GM18498 (cell line): ENCODE data around the gene LAMTOR3.

Experiments
- ATAC-seq: cut with Tn5 transposase; IDR thresholded peaks from one replicate; pipeline ENCODE4 v1.9.1; 2021; ENCODE audit warnings: mild to moderate bottlenecking, moderate library complexity; ENCODE audit not compliant: unreplicated experiment

The LAMTOR3 gene, protein sequence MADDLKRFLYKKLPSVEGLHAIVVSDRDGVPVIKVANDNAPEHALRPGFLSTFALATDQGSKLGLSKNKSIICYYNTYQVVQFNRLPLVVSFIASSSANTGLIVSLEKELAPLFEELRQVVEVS

DNA sequence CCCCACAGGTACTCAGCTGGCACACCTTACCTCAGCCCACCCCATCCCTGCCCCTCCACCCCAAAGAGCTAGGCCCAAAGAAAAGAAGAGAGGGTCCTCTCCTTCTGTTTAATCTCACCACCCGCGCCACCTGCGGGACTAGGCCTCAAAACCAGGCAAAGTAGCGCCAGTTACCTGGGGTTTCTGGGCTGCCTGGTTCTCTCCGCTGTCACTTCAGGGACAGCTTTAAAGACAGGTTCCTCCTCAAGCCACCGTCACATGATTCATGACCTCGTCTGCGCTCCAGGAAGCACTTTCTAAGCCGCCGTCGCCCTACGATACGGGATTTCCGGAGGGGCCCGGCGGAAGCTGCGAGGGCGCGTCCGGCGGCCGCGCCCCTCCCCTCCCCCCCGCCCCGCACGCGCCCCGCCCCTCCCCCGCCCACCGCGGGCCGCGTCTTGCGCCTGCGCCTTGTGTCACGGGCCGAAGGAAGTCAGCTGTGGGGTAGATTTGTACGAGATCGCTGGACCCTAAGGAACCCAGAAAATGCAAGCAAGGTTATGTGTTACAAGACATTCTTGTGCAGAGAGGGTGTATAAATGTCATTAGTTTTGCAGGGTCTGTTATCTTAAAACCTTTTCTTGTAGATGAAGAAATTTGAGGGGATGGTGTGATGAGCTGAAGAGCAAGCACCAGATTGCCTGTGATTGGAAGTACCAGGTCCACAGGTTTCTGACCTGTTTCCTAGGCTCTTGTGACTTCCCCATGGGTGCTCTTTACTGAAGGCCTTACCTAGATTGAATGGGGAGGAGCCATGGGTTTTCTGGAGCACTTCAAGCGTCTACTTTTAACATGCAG is at the start of gene LAMTOR3:
Gene LAMTOR3, minus strand, starts transcription at position 267 of the 837 bp plus-strand sequence. CDS start 464 bp downstream, outside the sequence.
- peak; percentile 100 for ATAC-seq

DNA sequence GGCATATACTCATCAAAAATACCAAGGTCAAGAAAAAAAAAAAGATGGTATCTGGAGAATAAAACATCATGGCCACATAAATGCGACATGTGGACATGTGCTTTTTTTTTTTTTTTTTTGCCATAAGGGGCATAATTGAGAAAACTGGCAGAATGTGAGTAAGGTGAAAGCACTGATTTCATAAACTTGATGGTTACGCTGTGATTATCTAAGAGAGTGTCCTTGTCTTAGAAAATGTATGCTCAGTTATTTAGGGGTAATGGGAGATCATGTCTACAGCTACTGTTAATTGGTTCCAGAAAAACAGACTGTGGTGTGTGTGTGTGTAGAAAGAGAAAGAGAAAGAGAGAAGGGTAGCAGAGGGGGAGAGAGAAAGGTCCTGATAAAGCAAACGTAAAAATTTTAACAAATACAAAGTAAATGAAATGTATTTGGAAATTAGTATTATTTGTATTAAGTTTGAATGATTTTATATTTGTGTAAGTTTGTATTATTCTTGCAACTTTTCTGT is 44.1 kb upstream of the LAMTOR3 start:
- ATAC-seq = no peak

DNA sequence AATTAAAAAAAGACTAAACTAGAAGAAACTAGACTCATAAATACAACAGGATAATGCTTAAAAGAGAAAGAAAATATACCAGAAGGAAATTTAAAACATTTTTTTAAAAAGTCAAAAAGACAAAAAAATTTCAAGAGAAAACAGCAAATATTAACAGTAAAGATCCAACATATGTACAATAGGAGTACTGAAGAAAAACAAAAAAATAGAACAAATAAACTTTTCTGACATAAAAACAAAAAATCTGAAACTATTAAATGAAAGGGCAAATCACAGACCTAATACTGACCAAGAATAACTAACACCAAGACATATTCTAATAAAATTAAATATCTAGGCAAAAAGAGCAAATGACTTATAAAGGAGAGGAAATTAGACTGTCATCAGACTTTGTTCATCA is 40.7 kb upstream of the LAMTOR3 start:
- no peak for ATAC-seq

DNA sequence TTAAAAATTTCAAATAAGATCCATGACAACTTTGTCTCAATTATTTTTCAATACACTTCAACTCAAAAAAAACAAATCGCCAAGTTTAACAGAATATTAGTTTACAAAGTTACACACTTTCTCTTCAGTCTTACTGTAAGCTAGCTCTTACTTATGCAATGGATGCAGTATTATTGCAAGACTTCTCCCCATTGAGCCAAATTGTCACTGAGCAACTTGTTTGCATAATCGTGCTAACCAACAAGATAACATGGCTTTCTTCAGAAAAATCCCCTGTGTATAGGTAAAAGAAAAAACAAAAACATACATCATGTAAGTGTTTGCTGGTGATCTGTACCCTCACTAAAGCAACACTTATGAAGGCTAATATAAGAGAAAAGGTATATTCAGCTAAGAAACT is 33.3 kb upstream of the LAMTOR3 start:
- ATAC-seq = no peak

DNA sequence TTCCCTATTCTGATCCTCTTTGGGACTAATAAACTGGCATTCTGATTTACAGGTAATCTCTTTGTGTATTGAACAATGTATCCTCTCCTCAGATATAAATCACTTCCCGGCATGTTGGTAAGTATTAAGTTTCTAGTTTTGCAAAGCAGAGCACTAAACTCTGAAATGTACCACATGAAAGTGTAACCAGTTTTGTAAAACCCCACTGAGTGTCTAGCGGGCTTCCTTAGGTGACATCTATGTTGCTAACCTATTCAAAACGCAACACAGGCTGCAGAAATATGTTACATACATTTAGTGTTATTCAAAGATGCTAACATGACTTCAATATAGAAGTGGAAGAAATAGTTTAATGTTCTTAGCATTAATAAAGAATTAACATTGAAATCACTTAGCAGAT is 26.9 kb upstream of the LAMTOR3 start:
- ATAC-seq = no peak

DNA sequence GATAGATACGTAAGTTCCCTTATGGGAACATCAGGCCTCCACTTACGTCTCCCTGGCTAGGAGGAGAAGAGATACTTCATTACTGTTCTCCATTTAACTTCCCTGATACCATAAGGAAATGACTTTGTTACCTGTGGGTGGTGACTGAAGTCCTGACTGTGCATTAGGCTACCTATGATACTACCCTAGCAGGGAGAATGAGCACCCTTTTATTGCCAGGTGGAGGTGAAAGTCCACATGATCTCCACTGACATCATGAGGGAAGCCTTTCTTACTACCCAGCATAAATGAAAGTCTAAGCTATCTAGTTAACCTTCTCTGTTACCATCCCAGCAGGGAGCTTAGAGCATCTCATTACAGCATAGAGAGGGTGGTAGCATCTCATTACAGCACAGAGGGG is 24.4 kb upstream of the LAMTOR3 start:
- no peak for ATAC-seq

DNA sequence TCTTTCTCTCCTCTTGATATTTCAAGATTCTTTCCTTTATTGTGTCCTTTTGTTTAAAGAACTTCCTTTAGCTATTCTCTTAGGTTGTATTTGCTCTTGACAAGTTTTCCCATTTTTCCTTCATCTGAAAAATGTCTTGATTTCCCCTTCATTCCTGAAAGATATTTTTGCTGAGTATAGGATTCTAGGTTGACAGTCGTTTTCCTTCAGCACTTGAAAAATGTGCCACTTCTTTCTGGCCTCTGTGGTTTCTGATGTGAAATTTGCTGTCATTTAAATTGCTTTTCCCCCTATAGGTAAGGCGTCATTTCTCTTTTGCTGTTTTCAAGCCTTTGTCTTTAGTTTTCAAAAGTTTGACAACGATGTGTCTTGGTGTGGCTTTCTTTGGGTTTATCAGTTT is 23.3 kb upstream of the LAMTOR3 start:
- ATAC-seq = no peak

DNA sequence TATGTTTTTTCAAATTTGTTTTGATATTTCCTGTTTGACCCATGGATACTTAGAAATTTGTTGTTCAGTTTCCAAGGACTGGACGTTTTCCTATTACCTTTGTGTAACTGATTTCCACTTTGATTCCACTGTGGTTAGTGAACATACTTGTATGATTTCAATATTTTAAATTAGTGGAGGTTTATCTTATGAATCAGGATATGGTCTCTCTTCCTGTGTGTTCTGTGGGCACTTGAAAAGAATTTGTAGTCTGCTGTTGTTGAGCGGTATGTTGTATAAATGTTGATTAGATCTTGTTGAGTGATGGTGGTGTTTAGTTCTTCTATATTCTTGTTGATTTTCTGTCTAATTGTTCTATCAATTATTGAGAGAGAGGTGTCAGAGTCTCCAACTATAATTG is 21.2 kb upstream of the LAMTOR3 start:
- no peak for ATAC-seq

DNA sequence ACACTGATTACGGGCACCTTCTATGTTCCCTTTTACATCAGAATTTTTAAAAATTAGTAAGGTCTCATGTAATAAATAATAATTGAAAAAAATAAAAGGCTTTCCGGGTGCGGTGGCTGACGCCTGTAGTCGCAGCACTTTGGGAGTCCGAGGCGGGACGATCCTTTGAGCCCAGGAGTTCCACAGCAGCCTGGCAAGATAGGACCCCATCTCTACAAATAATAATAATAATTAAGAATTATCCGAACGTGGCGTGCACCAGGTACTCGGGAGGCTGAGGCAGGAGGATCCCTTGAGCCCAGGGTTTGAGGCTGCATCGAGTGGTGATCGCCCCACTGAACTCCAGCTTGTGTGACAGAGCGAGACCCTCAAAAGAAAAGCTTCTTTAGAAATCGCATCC is 771 bp upstream of the LAMTOR3 start:
- ATAC-seq = no peak

DNA sequence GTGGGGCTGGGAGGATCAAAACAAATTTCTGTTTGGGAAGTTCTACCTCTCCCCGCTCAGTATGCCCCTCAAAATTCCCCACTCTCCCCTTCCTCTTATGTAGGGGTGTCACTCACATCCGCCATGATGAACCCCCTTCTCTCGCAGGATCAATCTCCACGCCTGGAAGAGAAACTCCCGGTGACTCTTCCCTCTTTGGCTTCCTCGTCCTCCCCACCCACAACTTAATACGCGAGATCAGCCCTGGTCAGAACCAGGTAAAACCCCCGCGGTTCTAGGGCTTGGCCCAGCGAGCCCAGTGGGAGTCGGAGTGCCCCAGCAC is 427 bp downstream of the LAMTOR3 start:
- ATAC-seq = no peak

DNA sequence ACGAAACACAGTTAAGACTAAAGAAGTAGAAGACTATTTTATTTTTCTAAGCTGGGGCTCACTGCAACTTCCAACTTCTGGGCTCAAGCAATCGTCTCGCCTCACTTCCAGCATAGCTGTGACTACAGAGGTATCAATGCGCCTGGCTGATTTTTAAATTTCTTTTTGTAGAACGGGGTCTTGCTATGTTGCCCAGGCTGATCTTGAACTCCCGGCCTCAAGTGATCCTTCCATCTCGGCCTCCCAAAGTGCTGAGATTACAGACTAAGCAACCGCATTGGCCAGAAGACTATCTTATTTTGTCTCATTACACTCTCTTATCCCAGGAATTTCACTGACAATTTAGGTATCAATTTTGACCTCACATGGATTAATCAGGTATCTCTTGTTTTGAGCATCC is 1.2 kb downstream of the LAMTOR3 start:
- no peak for ATAC-seq

DNA sequence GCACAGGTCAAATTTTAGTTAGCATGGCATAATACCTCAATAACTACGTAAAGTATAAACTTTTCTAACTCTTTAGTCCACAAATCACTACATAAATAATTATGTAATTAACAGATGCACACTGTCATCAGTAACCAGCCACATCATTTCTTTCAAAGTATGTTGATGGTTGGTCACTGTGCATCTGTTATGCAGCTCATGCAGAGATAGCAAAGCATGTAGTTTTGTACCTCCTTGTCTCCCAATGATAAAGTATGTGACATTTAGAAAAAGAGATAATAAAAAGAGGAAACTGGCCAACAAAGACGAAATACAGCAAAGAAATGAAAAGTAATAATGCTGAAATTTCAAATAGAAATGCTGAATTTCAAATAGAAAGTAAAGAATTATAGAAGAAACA is 2.9 kb downstream of the LAMTOR3 start:
- no peak for ATAC-seq

DNA sequence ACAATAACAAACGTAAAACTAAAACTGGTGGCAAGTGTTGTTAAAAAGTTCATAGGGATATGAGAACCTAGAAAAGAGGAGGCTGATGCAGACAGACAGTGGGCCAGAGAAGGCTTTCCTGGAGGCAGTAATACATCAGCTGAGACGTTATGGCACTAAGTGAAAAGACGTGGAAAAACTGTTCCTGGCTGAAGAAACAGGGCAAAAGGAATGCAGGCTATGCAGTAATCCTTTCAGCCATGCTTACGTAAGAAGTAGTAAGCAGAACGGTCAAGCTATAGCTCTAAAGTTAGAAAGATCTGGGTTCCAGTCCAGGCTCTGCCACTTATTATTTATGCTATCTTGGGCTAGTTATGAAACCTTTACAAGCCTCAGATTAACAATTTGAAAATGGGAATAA is 6.4 kb downstream of the LAMTOR3 start:
- no peak for ATAC-seq

DNA sequence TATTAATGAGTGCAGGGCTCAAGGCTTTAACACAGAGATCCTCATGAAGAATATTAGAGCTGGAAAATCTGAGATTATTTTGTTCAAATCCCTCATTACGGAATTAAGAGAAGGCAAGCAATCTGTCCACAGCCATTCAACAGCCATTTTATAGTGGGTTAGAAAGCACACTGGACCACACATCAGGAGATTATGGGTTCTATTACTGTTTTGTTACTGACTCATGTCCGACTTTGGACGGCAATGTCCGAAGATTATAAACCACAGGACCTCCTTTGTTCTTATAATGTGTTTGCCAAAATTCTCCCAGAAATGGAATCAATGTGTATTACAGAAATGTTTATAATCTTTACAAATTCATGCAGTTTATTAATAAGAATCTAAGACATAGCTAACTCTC is 8.1 kb downstream of the LAMTOR3 start:
- no peak for ATAC-seq

DNA sequence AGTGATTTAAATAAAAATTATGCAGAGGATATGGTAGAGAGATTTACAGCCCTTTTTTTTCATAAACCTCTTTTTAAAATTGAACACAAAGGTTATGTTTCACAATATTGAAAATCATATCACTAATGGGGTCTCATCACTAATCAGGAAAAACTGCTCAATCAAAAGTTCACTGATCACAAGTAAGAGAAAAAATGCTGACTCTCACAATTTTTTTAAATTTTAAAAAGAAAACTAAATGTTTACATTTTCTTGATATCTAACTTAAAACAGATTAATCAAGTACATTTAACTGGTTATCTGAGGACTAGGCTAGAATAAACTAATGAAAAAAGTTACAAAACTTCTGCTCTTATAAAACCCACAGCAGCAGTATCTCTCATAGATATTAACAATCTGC is 8.5 kb downstream of the LAMTOR3 start:
- ATAC-seq = no peak

DNA sequence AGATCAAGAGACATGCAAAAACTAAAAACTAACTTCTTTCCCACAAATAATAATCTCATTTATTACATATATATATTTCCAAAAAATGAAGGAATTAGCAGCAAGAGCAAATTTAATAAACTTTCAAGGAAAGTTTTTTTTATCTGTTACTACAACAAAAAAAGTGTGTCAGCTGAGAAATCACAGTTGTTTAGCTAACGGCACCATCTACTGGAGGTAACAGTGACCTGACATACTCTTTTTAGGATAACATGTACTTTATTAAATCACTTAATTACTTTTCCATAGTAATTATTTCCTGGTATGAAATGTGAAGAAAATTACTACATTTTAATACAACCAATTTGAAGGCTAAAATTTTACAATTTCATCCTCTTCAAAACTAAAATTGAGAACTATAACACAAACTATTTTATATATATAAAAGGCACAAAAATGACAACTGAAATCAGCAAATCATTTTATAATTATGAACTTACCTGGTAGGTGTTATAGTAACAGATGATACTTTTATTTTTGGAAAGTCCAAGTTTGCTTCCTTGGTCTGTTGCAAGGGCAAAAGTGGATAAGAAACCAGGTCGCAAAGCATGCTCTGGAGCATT is 9.1 kb downstream of the LAMTOR3 start:
- ATAC-seq = peak; percentile 68

DNA sequence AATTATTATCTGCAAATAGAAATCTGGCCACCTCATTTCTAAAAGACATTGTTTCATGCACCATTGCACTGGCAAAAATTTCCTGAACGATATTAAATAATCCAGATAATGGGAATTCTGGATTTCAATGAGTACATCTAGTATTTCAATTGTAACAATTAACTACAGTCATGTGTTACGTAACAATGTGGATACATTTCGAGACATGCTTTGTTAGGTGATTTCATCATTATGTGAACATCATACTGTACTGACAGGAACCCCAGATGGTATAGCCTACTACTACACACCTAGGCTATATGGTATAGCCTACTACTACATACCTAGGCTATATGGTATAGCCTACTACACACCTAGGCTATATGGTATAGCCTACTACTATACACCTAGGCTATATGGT is 14.8 kb downstream of the LAMTOR3 start:
- no peak for ATAC-seq

DNA sequence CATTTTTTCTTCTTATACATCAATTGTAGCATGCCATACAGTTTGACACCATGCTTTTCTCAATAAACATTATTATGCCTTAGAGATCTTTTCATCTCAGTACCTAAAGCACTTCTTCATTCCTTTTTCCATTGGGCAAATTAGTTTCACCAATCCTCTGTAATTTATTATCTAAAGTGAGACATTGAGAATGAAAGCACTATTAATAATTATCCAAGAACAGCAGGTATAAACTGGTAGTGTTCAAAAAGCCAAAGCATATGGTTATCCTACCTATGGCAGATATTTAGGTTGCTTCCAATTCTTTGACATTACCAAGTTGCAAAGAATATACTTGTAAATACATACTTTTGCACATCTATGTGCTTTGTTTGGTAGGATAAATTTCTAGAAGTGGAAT is 15.6 kb downstream of the LAMTOR3 start:
- no peak for ATAC-seq

DNA sequence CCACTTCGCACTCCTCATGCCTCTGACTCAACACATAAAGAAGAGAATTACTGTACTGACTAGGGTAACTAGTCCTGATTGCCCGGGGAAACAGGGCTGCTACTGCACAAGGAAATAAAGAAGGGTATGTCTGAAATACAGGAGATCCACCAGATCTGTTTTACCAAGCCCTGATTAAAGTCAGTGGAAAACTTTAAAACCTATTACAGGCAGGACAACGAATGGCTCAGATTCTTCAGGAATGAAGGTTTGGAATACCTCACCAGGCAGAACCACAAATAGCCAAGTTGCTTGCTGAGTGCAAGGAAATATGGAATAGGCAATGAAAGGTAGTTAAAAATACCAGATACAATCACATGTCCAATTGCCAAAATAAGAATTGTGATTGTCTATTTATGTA is 17.3 kb downstream of the LAMTOR3 start:
- ATAC-seq = no peak

DNA sequence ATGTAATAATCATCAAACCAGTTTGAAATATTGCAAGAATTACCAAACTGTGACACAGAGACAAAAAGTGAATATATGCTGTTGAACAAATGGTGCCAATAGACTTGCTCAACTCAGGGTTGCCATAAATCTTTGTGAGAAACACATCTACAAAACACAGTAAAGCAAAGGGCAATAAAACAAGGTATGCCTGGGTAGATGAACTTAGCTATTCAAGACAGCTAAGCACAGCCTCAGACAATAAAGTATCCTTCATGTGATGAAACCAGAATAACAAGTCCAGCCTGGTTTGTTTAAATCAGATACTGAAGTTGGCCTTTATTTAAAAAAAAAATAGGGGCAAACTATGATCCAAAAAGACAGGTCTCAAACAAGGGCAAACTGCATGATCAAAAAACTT is 19.2 kb downstream of the LAMTOR3 start:
- no peak for ATAC-seq

DNA sequence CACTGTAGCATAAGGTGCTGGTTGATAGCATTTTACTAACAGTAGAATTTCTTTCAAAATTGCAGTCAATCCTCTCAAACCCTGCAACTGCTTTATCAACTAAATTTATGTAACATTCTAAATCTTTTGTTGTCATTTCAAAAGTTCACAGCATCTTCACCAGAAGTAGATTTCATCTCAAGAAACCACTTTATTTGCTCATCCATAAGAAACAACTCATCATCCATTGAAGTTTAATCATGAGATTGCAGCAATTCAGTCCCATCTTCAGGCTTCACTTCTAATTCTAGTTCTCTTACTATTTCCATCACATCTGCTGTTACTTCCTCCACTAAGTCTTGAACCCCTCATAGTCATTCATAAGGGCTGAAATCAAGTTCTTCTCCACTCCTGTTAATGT is 21.7 kb downstream of the LAMTOR3 start:
- ATAC-seq = no peak

DNA sequence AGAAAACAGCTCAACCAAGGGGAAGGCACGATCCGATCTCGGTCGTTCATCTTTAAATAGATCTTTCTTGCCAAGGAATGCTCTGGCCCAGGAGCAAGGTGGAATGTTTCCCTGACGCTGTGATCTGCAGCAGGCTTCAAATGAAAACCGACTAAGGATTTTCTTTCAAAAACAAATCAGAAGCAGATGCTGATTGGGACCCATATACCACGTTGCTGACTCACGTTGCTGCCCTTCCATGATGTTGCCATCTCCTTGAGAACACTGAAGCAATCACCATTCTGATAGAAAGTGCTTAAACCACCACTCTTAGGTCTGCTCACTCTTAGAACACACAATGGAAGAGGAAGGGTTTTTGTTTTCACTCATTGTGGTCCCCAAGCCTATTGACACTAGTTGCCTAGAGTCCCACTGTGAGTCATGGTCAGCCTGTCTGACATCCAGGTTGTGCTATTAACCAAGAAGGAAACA is 26.1 kb downstream of the LAMTOR3 start:
- ATAC-seq = no peak
